Peyer's patch (tissue), 4 donors: ENCODE results near the gene MEPCE. TPM values are rescaled to one million over a fixed set of nuclear protein-coding genes. Genes with fewer than 3 reads are reported as not detected.

Experiments used
- DNase-seq, 3 donors: peaks; one replicate each; pipeline ENCODE4 v3.0.0-alpha.2; 2017 to 2019
- H3K27ac ChIP-seq, 4 donors: fragments of 200-600 bp; sonication (generic); one replicate each; pipeline ENCODE4 v1.5.1; 2016 to 2019
- H3K27me3 ChIP-seq, 2 donors: fragments of 200-600 bp; sonication (generic); one replicate each; pipeline ENCODE4 v1.5.1; 2019
- H3K36me3 ChIP-seq, 3 donors: fragments of 200-600 bp; sonication (generic); one replicate each; pipeline ENCODE4 v1.5.1; 2016 to 2019
- H3K4me1 ChIP-seq, 4 donors: fragments of 200-600 bp; sonication (generic); one replicate each; pipeline ENCODE4 v1.5.1; 2016 to 2019
- H3K4me3 ChIP-seq, 4 donors: fragments of 200-600 bp; sonication (generic); 1 replicate in 3 of 4; 2 replicates in 1 of 4; pipeline ENCODE4 v1.5.1; 2016 to 2019; ENCODE audit warnings: mild to moderate bottlenecking in 1 of 4
- H3K9me3 ChIP-seq, 4 donors: fragments of 200-600 bp; sonication (generic); one replicate each; pipeline ENCODE4 v1.5.1; 2016 to 2019; ENCODE audit warnings: mild to moderate bottlenecking in 1 of 4
- CTCF ChIP-seq, 6 experiments: fragments of 450-650 bp in 4 of 6; fragments of 200-600 bp in 2 of 6; sonication (generic) in 1 of 6; IDR thresholded peaks; one replicate each; pipeline ENCODE4 v1.5.1; 2017 to 2019; ENCODE audit warnings: antibody characterized with exemption in 6 of 6, mild to moderate bottlenecking in 3 of 6, moderate library complexity in 1 of 6
- POLR2A ChIP-seq, 2 donors: fragments of 450-650 bp; IDR thresholded peaks; one replicate each; pipeline ENCODE4 v1.5.1; 2017; ENCODE audit warnings: antibody characterized with exemption in 2 of 2, mild to moderate bottlenecking in 2 of 2, moderate library complexity in 2 of 2
- total RNA-seq, 4 donors: library from RNA; depleted of rRNA; stranded (reverse); fragments of >200 nt; gene quantifications; one replicate each; pipeline ENCODE4 v1.1.0, GENCODE V29; 2016

The MEPCE gene
- total RNA-seq, 4 donors from 2014 or later, result 17.3 to 46.3 (median 32.2) TPM

- H3K9me3 ChIP-seq, result no peaks in the 10 kb centered on the region
- peak in 2 of 3 donors; percentile 57 to 62 for DNase-seq
- peaks cover 0 to 44% (median 23%) of the 10 kb centered on the region in 4 donors for H3K4me1 ChIP-seq
- peak overlapping the region; percentile 84 to 98 (median 90) for H3K4me3 ChIP-seq
- H3K27ac ChIP-seq, result peak overlapping the region; percentile 56 to 98 (median 87)
- peaks cover 0 to 23% (median 0%) of the 10 kb centered on the region in 3 donors for H3K36me3 ChIP-seq
- TF ChIP-seq CTCF (IDR thresholded peaks at IDR 0.05), result peak in 3 of 6 experiments; percentile 11 to 37 (median 12)
- no peak for TF ChIP-seq POLR2A (IDR thresholded peaks at IDR 0.05)
- no peaks in the 10 kb centered on the region for H3K27me3 ChIP-seq
These were observed 47.6 kb downstream of the MEPCE start for GRCh38 chr7:100476903-100477870.

DNA sequence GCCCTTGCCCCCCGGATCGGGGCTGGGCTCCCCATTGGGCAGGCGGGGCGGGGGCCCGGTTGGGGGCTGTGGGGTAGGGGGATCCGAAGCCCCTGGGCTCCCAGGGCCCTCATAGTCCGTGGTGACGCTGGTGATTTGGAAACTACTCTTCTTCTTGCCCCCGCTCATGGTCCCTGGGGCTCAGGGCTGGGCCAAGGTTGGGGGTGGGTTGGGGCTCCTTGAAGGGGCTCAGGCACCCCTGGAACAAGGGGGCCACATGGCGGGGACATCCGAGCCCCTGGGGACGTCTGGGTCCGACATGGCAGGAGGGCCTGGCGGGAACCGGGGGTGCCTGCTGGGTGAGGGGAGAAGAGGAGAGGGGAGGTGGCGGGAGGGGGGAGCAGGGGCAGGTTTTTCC is 48.2 kb downstream of the MEPCE start:
- no peak for DNase-seq
- TF ChIP-seq POLR2A (IDR thresholded peaks at IDR 0.05) (no peak), CTCF (IDR thresholded peaks at IDR 0.05) (no peak)
- Histone ChIP-seq H3K4me3 (peak overlapping the region; percentile 84 to 98 (median 90)), H3K36me3 (peaks cover 0 to 16% (median 0%) of the 10 kb centered on the region in 3 donors), H3K4me1 (peaks cover 0 to 45% (median 25%) of the 10 kb centered on the region in 4 donors), H3K27ac (peak overlapping the region; percentile 56 to 98 (median 87)), H3K27me3 (no peaks in the 10 kb centered on the region), H3K9me3 (no peaks in the 10 kb centered on the region)

DNA sequence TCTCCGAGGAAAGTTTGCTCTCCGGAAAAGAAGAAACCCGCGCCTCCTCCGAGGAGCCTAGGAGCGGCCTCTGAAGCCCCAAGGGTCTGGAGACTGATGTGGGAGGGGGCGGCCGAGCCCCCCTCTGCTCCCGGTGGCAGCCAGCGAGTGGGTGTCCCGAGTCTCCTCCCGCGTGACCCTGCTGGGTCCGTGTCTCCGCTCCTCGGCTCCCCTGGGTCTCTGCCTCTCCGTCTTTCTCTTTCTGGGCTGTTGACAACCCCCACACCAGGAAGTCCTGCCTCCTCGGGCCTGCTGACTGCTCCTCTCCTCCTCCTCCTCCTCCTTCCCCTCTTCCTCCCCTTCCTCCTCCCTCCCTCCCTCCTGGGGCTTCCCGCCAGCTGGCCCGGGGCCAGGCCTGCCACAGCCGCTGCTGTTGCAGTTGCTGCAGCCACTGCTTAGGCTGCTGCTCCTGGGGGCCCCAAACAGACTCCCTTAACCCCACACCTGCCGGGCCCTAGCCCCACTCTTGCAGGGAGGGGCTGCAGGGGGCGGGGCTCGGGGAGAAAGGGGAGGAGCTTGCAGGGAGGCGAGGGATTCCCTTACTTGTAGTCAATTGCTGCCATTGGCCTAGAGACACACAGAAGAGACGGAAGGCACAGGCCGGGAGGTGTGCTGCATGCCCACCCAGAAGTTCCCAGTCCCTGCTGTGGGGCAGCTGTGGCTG is 49.5 kb downstream of the MEPCE start, which contains the start of gene TSC22D4:
TSS of gene TSC22D4 (minus strand) at position 257 of the 703 bp plus-strand sequence. CDS start 1,176 bp downstream, outside the sequence.
- peak; percentile 91 to 96 (median 96) for DNase-seq
- Histone ChIP-seq H3K4me1 (peaks cover 0 to 44% (median 26%) of the 10 kb centered on the region in 4 donors), H3K9me3 (no peaks in the 10 kb centered on the region), H3K36me3 (peaks cover 0 to 4% (median 0%) of the 10 kb centered on the region in 3 donors), H3K27me3 (no peaks in the 10 kb centered on the region), H3K27ac (peak within 1 kb of the TSS; percentile 84 to 98 (median 90)), H3K4me3 (peak within 1 kb of the TSS; percentile 84 to 98 (median 90))
- TF ChIP-seq CTCF (IDR thresholded peaks at IDR 0.05) (no peak), POLR2A (IDR thresholded peaks at IDR 0.05) (peak; percentile 87 to 91)

- Histone ChIP-seq H3K27ac (no peak overlapping the region), H3K9me3 (no peaks in the 10 kb centered on the region), H3K27me3 (no peaks in the 10 kb centered on the region), H3K4me1 (peaks cover 0 to 36% (median 18%) of the 10 kb centered on the region in 4 donors), H3K4me3 (no peak overlapping the region), H3K36me3 (no peaks in the 10 kb centered on the region)
- DNase-seq, result no peak
- no peak for TF ChIP-seq CTCF (IDR thresholded peaks at IDR 0.05)
- TF ChIP-seq POLR2A (IDR thresholded peaks at IDR 0.05), result no peak
These were observed 51.8 kb downstream of the MEPCE start for GRCh38 chr7:100481466-100481865.

DNA sequence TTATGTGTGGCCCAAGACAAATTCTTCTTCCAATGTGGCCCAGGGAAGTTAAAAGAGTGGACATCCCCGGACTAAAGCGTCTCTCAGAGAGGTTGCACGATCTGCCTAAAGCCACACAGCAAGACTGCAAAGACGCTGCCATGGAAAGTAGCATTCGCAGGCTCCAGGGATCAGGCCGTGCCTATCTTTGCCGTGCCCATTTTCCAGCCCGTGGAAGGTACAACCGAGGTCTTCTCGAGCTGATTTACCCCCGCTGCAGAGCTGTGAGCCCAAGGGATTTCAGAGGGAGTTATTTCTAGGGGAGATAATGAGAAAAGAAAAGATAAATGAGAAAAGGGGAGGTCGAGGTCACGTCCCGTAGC is 53.1 kb downstream of the MEPCE start:
- TF ChIP-seq POLR2A (IDR thresholded peaks at IDR 0.05), result no peak
- no peak for TF ChIP-seq CTCF (IDR thresholded peaks at IDR 0.05)
- H3K4me3 ChIP-seq, result peak overlapping the region; percentile 42 to 85 (median 71)
- H3K4me1 ChIP-seq, result peaks cover 0 to 25% (median 8%) of the 10 kb centered on the region in 4 donors
- no peaks in the 10 kb centered on the region for H3K36me3 ChIP-seq
- no peak for DNase-seq
- no peaks in the 10 kb centered on the region for H3K27me3 ChIP-seq
- H3K27ac ChIP-seq, result peak overlapping the region in 1 of 4 donors; percentile 66
- no peaks in the 10 kb centered on the region for H3K9me3 ChIP-seq
